Erythroblast (primary cell): Measurements from ENCODE around the gene MAL.

Experiments
- GATA1 ChIP-seq: IDR thresholded peaks from 2 replicates; pipeline ENCODE4 v1.6.1; 2011; ENCODE audit warnings: low read depth, mild to moderate bottlenecking, control low read depth, low read length, moderate library complexity
- POLR2A ChIP-seq: IDR thresholded peaks from 2 replicates; pipeline ENCODE4 v1.6.1; 2011; ENCODE audit warnings: mild to moderate bottlenecking, low read length

DNA sequence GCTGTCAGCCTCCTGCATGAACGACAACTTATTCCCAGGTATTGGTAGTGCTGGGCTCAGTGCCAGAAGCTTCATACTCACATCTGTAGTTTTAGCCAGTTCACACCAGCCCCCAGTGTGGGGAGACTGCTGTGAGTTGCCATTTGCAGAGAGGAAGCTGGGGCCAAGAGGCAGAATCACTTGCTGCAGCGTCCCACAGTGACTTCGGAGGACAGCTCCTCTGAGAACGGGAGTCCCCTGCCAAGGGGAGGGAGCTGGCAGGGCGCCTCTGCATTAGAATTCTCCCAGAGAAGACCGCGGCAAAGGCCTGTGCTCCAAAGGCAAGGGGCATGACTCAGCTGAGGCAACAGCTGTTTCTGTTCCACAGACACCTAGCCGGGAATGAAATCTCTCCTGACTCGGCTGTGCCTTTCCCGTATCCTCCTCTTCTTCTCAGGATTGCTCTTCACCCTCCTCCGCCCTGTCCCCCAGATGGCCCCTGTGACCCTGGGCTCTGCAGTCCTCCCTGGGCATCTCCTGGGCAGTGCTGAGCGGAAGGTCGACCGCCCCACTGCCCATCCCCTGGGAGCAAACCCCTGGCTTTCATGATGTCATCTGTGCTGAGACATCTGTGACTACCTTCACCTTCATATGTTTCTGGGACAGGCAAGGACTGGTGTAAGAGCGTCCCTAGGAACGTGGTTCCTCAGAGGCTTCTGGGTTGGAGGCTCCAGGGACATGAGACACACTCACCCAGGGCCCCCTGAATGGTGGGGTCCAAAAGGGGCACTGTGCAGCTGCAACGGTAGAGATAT, 18.0 kb downstream of the MAL start:
- TF ChIP-seq POLR2A = no peak
- no peak for TF ChIP-seq GATA1
